Fibroblast of the aortic adventitia (primary cell): ENCODE measurements around the gene FXYD3. TPM values are rescaled to one million over a fixed set of nuclear protein-coding genes. Genes with fewer than 3 reads are reported as not detected.
"Not testable (repeated sequence)": the region's sequence is repeated elsewhere in the genome, so short reads cannot be mapped to it uniquely, and the experiment has no call there.

Source experiments
- DNase-seq: peaks from one replicate; pipeline ENCODE4 v3.0.0-alpha.2; 2010; ENCODE audit warnings: low read depth
- H3K4me3 ChIP-seq: 2 replicates; pipeline ENCODE4 v1.5.1; 2011; ENCODE audit warnings: low read depth, mild to moderate bottlenecking, control low read depth, low read length, moderate library complexity
- total RNA-seq: library from RNA; depleted of rRNA; stranded (reverse); fragments of >200 nt; gene quantifications from 2 replicates; pipeline ENCODE4 v1.2.3, GENCODE V29; 2012; ENCODE audit warnings: low replicate concordance
- TF ChIP-seq, protein P1 (sequence below): IDR thresholded peaks from 2 replicates; pipeline ENCODE4 v1.5.1; 2011; ENCODE audit warnings: mild to moderate bottlenecking, low read length, control low read depth, inconsistent platforms; ENCODE audit not compliant: insufficient read depth

Gene FXYD3
- total RNA-seq, 1 donor = not detected

DNA sequence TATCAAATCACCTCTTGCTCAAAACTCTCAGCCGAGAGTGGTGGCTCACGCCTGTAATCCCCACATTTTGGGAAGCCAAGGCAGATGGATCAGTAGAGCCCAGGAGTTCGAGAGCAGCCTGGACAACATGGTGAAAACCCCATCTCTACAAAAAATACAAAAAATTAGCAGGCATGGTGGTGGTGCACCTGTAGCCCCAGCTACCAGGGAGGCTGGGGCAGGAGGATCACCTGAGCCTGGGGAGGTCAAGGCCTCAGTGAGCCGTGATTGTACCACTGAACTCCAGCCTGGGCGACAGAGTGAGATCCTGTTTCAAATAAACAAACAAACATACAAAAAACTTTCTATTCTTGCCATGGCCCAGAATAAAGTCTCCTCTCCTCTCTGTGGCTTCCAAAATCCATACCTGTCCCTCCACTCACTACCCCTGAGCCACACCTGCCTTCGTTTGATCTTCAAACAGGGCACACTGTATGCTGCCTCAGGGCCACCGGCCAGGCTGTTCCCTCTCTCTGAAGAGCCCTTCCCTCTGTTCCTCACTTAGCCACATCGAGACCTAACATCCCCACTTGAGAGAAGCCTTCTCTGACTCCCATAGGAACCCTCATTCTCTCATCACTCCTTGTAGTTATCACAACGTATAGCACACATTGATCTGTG is 12.9 kb downstream of the FXYD3 start:
- no peak overlapping the region for H3K4me3 ChIP-seq
- no peak for DNase-seq
- TF ChIP-seq, protein P1, sequence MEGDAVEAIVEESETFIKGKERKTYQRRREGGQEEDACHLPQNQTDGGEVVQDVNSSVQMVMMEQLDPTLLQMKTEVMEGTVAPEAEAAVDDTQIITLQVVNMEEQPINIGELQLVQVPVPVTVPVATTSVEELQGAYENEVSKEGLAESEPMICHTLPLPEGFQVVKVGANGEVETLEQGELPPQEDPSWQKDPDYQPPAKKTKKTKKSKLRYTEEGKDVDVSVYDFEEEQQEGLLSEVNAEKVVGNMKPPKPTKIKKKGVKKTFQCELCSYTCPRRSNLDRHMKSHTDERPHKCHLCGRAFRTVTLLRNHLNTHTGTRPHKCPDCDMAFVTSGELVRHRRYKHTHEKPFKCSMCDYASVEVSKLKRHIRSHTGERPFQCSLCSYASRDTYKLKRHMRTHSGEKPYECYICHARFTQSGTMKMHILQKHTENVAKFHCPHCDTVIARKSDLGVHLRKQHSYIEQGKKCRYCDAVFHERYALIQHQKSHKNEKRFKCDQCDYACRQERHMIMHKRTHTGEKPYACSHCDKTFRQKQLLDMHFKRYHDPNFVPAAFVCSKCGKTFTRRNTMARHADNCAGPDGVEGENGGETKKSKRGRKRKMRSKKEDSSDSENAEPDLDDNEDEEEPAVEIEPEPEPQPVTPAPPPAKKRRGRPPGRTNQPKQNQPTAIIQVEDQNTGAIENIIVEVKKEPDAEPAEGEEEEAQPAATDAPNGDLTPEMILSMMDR = no peak

- DNase-seq, H3K4me3 ChIP-seq: not testable (repeated sequence)
These were observed 14.2 kb downstream of the FXYD3 start for GRCh38 chr19:35129724-35130274.

DNA sequence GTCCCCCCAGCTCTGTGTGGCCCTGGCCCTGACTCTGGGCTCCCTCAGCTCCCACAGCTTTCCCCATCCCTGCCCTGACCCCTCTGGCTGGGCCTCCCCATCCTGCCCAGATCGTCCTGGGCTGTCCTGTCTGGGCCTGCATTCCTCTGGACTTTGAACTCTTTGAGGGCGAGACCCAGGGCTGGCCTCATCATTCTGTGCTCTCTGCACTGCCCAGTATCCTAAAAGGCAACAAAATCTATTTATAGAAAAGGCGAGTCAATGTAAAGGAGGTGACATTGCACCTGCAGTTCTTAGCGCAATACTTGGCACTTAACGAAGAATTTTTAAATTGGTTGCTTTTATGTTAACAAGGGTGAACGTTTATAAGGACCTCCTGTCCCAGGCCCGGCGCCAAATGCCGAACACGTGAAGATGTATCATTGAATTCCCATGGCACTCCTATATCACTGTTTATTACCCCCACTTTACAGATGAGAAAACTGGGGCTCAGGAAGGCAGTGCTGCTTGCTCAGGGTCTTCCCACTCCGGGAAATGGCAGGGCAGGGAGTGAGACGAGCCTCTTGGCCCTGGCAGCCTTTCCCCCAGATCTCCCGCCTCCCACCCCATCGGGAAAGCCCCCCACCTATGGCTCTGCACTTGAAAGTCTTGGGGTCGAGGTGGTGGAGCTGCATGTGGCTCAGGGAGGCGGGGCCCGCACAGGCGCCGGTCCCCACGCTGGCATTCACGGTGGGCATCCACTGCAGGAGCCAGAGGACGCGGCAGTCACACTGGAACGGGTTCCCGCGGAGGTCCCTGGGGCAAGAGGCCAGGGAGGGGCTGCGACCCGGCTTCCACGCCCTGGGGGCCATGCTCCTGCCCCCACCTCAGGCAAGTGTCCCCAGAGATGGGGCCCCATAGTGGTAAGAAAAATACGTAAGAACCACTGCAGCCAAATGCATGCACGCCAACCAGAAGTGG is 15.4 kb downstream of the FXYD3 start:
- no peak overlapping the region for H3K4me3 ChIP-seq
- DNase-seq = no peak
- TF ChIP-seq, protein P1 = no peak

DNA sequence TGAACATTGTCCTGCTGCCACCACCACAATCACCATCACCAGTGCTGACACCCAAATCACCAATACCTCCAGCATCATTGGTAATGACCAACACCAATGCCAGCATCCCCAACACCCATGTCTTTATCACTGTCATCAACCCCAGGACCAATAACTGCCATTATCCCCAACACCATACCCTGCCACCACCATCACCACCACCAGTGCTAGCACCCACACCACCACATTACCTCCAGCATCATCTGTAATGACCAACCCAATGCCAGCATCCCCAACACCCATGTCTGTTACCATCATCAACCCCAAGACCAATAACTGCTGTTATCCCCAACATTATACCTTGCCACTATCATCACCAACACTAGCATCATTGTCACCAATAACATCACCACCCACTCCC is 16.6 kb downstream of the FXYD3 start:
- TF ChIP-seq, protein P1 = no peak
- DNase-seq = no peak
- H3K4me3 ChIP-seq = no peak overlapping the region

- DNase-seq = no peak
- TF ChIP-seq, protein P1 = no peak
- no peak overlapping the region for H3K4me3 ChIP-seq
These were observed 18.2 kb downstream of the FXYD3 start for GRCh38 chr19:35133826-35134225.

DNA sequence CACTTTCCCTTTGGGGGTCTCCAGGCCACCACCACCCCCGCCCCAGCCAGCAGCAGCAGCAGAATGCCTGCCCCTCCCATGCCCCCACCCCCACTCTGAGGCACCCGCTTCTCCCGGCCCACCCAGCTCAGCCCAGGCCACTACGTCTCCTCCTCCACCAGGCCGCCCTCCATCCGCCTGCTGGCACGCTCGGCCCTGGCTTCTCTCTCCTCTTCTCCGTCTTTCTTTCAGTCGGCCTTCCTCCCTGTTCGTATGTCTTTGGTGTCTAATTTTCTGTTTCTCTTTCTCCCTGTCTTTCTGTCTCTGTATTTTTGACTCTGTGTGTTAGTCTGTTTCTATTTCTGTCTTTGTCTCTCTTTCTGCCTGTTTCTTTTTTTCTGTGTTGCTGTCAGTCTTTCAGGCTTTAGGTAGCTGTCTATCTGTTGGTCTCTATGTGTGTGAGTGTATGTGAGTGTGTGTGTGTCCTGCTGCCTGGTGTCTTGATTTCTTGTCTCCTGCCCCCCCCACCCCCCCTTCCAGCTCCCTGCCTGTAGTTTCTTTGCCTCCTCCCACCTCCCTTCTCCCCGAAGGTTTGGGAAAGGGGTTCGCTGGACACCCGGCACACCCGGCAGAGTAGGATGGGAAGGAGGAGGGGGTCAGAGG is 19.1 kb downstream of the FXYD3 start, which contains the start of gene LGI4:
Gene LGI4, minus strand, starts transcription at position 459 of the 642 bp plus-strand sequence. Its CDS starts 379 bp downstream, at position 80.
- TF ChIP-seq, protein P1 = no peak
- no peak for DNase-seq
- no peak within 1 kb of the TSS for H3K4me3 ChIP-seq
